Ecto neural progenitor cell (in vitro differentiated cells): ENCODE measurements around the gene RPL41.
"Not testable (repeated sequence)": the region's sequence is repeated elsewhere in the genome, so short reads cannot be mapped to it uniquely, and the experiment has no call there.

Source experiments
- DNase-seq: peaks from one replicate; pipeline ENCODE4 v3.0.0-alpha.2; 2018; ENCODE audit warnings: low spot score

RPL41 gene

DNA sequence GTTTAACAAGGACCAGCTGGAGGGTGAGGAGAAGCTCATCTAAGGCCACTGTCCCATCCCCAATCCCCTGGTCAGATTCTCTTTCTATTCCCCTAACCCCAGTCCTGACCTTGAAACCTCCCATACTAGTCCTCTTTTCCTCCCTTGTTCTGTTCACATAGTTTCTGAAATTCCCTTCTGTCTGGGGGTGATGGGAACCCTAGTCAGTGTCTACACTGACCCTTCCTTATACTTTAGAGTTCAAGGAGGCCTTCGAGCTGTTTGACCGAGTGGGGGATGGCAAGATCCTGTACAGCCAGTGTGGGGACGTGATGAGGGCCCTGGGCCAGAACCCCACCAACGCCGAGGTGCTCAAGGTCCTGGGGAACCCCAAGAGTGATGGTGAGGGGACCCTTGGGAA lies 38.4 kb downstream of the RPL41 start:
- no peak for DNase-seq

DNA sequence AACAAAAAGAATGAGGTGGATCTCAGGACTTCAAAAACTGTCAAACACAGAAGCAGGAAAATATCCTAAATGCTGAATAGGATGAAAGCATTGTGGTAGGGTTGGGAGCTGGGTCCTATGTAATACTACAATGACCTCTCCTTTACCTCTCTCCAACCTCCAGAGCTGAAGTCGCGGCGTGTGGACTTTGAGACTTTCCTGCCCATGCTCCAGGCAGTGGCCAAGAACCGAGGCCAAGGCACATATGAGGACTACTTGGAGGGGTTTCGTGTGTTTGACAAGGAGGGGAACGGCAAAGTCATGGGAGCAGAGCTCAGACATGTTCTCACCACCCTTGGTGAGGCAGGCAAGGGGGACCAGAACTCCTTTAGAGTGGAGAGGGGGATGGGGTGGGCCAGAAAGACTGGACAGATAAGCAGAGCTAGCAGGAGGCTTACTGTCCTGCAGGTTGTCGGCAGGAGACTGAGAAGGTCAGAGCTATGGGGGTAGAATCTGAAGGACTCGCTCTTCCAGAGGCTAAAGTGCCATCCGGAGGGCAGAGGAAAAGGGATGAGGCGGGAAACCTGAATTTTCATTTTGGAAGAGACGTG lies 38.9 kb downstream of the RPL41 start:
- no peak for DNase-seq

DNA sequence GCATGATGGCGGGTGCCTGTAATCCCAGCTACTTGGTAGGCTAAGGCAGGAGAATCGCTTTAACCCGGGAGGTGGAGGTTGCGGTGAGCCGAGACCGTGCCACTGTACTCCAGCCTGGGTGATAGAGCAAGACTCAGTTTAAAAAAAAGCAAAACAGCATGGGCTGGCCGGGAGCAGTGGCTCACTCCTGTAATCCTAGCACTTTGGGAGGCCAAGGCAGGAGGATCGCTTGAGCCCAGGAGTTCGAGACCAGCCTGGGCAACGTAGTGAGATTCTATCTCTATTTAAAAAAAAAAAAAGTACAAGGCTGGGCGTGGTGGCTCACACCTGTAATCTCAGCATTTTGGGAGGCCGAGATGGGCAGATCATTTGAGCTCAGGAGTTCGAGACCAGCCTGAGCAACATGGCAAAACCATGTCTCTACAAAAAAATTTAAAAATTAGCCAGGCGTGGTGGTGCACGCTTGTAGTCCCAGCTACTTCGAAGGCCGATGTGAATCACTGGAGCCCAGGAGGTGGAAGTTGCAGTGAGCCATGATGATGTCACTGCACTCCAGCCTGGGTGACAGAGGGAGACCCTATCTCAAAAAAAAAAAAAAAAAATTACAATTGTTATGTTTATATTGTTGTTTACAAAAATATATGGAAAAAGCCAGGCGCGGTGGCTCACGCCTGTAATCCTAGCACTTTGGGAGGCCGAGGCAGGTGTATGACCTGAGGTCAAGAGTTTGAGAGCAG lies 40.2 kb downstream of the RPL41 start:
- not testable (repeated sequence) for DNase-seq

DNA sequence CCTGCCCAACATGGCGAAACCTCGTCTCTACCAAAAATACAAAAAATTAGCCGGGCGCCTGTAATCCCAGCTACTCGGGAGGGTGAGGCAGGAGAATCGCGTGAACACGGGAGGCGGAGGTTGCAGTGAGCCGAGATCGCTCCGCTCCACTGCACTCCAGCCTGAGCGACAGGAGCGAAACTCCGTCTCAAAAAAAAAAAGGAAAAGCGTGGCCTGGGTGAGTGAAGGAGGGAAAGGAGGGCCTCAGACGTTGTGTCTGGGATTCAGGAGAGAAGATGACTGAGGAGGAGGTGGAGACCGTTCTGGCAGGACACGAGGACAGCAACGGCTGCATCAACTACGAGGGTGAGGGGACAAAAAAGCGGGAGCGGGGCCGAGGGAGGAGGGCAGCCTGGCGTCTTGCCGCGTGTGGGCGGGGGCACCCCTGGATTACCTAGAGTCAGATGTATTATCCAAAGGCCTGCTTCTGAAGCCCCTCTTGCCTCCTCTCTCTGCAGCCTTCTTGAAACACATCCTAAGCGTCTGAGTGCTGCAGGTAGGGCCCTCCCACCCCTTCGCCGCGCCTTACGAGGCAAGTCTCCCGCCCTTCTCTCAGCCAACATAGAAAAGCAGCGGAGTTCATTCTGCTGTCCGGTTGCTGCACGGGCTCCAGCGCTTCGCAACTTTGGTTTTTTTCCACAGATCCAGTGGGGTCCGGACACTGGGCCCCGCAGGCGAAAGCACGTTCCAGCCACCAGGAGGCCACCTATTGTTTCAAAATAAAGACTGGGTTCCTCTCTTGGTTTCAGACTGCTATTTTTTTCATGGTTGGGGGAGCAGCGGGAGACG lies 41.0 kb downstream of the RPL41 start:
- peak; percentile 90 for DNase-seq

DNA sequence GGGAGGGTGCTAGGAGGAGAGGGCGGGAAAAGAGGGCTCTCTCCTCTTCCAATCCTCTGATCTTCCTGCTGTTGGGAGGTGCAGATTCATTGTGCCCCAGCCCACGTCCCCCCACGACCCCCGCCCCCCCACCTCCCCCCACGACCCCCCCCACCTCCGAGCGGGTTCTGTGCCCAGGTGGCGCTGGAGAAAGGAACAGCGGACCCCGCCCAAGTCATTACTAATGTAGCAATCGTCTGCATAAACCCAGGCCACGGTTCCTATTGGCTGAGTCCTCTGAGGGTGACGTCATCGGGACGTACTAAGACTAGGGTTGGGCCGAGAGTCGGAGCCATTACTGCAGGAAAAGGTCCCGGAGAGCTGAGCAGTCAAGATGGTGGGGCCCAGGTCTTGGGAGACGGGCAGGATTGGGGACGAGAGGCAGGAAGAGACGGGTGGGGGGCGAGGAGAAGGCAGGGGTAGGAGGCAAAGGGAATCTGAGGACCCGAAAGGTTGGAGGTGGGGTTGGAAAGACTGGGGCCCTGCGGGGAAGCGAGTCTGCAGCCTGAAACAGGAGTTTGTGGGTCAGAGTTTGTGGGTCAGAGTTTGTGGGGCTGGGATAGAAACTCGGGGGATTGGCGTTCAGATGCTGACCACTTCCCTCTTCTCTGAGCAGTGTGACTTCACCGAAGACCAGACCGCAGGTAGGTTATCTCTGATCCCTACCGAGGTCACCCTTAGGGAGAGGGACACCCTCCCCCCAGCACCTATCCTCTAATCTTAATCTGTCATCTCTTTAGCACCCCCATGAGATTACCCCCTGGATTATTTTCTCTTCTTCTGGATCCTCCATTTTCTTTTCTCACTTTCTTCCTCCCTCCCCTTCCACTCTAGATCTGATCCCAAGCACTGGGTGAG lies 41.8 kb downstream of the RPL41 start, which contains the start of gene MYL6:
Gene MYL6 (plus strand): TSS at position 331 of the 897 bp plus-strand sequence. CDS start 43 bp downstream, at position 374.
- DNase-seq: peak; percentile 97

DNA sequence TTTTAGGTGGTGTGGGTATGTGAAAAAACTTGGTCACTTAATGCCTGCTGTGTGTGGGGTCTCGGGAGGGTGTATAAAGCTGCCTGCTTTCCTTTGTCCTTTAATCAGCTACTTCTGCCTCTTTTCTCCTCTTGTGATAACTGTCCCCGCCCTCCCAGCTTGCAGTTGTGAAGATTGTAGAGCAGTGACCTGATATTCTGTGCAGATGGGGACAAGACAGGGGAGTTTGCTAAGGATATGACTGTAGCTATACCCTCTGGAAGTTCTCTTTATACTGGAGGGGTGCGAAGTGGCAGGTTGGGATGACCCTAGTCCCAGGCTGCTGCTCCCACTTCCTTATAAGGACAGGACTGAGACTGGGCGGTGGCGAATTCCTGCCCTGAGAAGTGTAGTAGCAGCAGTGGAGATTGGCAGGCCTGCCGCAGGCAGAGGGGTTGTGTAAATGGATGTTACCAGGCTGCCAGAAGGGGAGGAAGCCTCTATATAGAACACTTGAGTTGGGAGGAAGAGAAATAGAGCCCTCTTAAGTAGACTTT lies 42.6 kb downstream of the RPL41 start:
- peak; percentile 78 for DNase-seq

DNA sequence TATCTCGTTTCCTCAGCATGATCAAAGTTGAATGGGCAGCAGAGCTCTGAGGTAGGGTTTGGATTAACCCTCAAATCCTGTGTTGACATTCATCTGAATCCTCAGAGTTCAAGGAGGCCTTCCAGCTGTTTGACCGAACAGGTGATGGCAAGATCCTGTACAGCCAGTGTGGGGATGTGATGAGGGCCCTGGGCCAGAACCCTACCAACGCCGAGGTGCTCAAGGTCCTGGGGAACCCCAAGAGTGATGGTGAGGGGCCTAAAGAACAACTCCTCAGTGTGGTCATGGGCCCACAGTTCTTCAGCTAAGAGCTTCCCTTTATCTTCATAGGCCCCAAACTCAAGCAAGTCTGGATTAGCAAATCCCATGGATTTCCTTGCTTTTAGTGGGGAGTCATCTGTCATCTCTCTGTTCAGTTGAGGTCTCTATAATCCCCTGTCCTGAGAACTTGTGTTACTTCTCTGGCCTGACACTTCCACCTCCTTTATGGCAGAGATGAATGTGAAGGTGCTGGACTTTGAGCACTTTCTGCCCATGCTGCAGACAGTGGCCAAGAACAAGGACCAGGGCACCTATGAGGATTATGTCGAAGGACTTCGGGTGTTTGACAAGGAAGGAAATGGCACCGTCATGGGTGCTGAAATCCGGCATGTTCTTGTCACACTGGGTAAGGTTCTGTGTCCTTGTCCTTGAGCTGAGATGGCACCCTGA lies 43.2 kb downstream of the RPL41 start:
- DNase-seq: no peak

DNA sequence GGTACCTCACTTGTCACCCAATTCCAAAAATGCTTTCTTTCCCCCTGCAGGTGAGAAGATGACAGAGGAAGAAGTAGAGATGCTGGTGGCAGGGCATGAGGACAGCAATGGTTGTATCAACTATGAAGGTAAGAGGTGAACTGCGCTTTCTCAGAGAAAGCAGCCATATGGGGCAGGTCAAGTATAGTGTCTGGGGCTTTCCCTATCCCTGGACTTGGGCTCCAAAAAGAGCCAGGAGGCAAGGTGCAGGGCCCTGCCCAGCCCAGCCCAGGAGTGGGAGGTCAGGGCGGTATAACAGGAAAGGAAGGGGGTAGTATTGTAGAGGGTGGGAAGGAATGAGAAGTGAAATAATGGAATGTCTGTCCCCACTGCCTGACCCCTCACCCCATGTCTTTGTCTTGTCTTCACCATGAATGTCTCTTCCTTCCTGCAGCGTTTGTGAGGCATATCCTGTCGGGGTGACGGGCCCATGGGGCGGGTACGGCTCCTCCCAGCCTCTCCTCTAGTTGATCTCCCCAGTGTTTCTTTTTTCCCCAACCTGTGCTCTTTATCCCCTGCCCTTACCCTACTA lies 43.8 kb downstream of the RPL41 start:
- DNase-seq: no peak

DNA sequence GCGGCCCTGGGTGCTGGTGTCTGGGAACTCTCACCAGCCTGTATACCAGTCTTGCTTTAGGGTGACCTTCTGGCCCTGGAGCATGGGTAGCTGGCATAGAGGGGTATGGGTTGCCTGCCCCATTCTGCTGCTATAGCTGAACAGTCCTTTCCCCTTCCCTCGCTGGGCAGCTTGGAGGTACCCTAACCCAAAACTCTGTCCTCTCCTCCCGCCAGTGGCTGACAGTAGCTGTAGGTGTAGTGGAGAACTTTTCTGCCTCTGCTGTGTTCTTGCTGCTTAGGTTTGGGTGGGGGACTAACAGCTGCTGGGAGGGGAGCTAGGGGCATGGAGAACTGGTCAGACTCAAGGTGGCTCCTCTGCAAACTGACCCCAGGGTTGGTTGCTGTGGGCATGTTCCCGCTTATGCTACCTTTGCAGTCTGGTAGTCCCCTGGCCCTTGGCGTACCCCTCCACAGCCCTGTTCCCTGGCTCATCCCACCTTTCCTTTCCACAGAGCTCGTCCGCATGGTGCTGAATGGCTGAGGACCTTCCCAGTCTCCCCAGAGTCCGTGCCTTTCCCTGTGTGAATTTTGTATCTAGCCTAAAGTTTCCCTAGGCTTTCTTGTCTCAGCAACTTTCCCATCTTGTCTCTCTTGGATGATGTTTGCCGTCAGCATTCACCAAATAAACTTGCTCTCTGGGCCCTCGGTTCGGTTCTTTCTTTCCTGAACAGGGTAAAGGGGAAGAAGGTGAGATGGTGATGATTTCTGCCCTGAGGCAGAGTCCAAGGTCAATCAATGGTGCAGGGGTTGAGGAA lies 44.7 kb downstream of the RPL41 start:
- DNase-seq: no peak

DNA sequence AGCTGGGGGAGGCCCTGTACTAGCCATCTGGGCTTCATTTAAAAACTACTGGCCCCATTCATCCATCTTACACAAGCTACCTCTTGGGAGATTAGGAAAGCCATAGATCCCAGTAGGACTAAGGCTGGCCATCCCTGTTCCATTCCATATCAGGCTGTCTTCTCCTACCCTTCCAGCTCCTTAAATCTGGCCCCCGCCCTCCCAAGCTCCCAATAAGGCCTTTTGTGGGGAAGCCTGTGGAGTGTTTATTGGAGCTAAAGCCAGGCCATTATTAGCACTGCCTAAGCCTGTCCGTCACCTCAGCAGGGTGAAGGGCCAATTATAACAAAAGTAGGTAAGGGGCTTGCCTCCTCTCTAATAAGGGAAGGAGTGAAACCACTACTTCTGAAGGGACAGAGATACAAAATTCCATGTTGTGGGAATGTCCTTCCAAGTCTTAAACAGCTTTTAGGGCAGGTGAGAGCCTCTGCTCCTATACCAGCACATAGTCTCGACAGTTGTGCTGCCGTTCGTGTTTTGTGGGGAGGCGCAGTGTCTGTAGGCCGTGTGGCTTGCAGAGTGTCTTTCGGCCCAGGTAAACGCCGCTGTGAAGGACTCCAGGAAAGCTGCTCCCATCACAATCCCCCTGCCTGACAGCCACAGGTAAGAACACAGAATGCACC lies 45.4 kb downstream of the RPL41 start:
- no peak for DNase-seq

DNA sequence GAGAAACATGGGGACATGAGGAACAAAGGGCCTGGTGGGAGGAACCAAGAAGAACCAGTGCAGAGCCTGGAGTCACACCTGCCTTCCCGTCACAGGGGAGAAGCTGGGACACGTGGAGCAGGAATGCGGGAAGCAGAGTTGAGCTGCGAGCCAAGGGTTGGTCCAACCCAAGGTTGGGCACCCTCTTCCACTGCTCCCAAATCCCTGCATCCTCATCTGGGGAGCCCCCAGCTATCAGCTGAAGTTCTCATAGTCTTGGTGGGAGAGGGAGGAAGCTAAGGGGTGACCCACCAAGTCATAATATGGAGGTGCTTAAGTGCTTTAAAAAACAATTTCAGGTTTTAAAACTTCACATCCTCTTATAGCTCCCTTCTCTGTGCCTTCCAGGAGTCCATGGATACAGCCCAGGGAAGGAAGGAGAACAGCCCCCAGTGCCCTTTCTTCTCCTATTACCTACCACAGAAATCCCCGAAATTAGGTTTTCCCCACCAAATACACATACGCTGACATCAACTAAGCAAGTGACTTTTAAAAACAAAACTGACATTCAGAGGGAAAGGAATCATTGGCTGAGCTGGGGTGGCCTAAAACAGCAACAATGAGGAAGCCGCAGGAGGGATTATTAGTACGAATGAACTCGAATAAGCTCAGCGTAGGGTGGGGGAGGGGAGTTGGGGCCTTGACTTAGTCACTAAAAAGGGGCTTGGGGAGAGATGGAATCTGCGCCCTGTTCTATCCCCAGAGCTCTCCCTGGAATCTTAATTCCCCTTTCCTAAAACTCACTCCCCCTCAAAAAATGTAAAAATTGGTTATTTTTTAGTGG lies 46.2 kb downstream of the RPL41 start:
- DNase-seq: no peak

DNA sequence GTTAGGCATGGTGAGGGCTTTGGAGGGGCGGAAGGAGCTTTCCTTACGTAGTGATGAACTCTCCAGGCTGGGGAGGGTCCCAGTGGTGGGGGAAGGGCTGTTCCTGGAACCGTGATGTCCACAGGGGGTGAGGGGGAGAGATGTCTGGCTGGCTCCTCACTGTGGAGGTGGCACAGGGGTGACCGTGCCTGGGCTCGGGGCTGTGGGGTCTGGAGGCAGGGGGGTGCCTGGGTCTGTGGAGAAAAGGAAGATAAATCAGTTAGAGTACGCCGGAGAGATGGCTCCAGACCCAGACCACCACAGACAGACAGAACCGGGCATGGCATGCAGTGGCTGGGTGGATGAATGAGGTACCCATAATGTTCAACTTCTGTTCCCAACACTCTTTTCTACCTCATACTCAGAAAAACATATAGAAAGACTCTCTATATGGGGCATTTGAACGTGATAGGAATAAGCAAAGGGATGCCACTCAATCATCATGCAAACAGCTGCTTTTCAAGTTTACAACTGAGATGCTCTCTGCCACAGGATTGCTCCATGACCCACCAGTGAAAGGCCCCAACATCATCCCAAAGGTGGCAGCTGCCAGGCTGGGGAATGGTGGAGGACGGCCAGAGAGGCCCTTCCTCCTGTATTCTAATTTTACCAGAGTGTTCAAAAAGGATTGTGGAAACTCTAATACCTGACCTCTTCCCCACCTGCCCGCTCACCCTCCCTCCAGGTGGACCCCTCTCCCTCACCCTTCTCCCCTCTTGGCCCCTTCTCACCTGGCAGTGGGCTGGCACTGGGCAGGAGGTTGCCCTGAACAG lies 47.3 kb downstream of the RPL41 start:
- DNase-seq: no peak

DNA sequence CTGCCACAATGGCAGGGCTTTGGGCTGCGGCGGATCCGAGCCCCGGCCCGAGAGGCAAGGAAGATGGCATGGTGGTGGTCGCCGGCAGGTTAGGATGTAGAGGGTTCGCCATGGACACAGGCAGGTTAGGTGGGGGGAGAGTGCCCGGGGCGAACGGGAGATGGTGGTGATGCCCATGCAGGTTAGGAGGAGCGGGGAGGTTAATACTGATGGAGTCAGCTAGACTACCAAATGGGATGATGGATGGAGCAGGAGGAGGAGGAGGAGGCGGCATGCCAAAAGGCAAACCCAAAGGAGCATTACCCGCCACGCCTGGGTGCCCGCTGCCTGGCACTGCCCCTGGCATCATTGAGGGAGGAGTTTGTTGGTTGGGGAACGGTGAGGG lies 47.9 kb downstream of the RPL41 start:
- no peak for DNase-seq

DNA sequence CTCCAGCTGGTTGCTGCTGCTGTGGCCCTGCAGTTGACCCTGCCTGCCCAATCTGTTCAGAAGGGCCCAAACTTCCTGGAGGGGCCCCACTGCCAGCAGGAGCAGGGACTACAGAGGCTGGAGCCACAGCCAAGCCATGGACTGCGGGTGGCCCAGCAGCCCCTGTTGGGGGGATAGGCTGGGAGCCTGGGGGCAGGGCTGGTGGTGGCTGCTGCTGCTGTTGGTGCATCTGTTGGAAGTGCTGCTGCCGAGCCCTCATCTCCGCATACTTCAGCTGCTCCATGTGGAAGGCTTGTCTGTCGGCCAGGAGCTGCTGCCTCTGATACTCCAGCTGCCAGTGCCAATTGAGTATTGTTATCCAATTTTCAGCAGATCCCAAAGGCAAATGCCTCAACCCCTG lies 48.9 kb downstream of the RPL41 start:
- DNase-seq: no peak
